Heart left ventricle (tissue), 16 donors: ENCODE measurements around the gene AAK1. TPM values are rescaled to one million over a fixed set of nuclear protein-coding genes. Genes with fewer than 3 reads are reported as not detected.

ENCODE experiments used
- ATAC-seq, 4 donors: fragments of 200-7000 bp; cut with Tn5 transposase; one replicate each; pipeline ENCODE4 v1.9.1; 2020 to 2022; ENCODE audit warnings: moderate library complexity in 4 of 4, mild to moderate bottlenecking in 3 of 4, moderate number of reproducible peaks in 1 of 4
- DNase-seq, 5 donors: peaks; one replicate each; pipeline ENCODE4 v3.0.0-alpha.2; 2020
- H3K27ac ChIP-seq, 12 donors: fragments of 200-600 bp; sonication (generic) in 4 of 12; one replicate each; pipeline versions ENCODE4 v1.5.0 to v1.8.0; 2016 to 2022; ENCODE audit warnings: mild to moderate bottlenecking in 2 of 12
- H3K27me3 ChIP-seq, 9 donors: fragments of 200-600 bp; sonication (generic) in 2 of 9; one replicate each; pipeline versions ENCODE4 v1.5.1 to v1.8.0; 2016 to 2022; ENCODE audit warnings: mild to moderate bottlenecking in 3 of 9
- H3K36me3 ChIP-seq, 9 donors: fragments of 200-600 bp; sonication (generic) in 2 of 9; one replicate each; pipeline versions ENCODE4 v1.5.0 to v1.8.0; 2018 to 2022; ENCODE audit warnings: mild to moderate bottlenecking in 2 of 9
- H3K4me1 ChIP-seq, 12 donors: fragments of 200-600 bp; sonication (generic) in 4 of 12; one replicate each; pipeline versions ENCODE4 v1.5.0 to v1.8.0; 2016 to 2022; ENCODE audit warnings: mild to moderate bottlenecking in 3 of 12
- H3K4me3 ChIP-seq, 12 donors: fragments of 200-600 bp; sonication (generic) in 4 of 12; one replicate each; pipeline versions ENCODE4 v1.5.0 to v1.8.0; 2017 to 2022; ENCODE audit warnings: mild to moderate bottlenecking in 9 of 12, moderate library complexity in 4 of 12
- H3K9me3 ChIP-seq, 12 donors: fragments of 200-600 bp; sonication (generic) in 4 of 12; one replicate each; pipeline versions ENCODE4 v1.5.0 to v1.8.0; 2016 to 2022; ENCODE audit warnings: mild to moderate bottlenecking in 1 of 12
- CTCF ChIP-seq, 12 donors: fragments of 200-600 bp; sonication (generic) in 4 of 12; IDR thresholded peaks; one replicate each; pipeline versions ENCODE4 v1.5.0 to v1.8.0; 2018 to 2022; ENCODE audit warnings: antibody characterized with exemption in 12 of 12, mild to moderate bottlenecking in 5 of 12
- POLR2A ChIP-seq, 2 donors: fragments of 450-650 bp; IDR thresholded peaks; one replicate each; pipeline ENCODE4 v1.6.1; 2017; ENCODE audit warnings: antibody characterized with exemption in 2 of 2, mild to moderate bottlenecking in 2 of 2, moderate library complexity in 2 of 2
- WGBS, 4 donors: extraction: QIAGEN DNeasy Blood & Tissue Kit in 2 of 4; methylation state at CpG; one replicate each; pipeline versions ENCODE4 v1.1.5 to v1.1.7; 2013 to 2018; 5-methylcytosine and 5-hydroxymethylcytosine counted together
- intact Hi-C, 10 donors: fragments of 100-400 bp; cut with DNase I; formaldehyde crosslinking; loops; one replicate each; pipeline versions ENCODE4 v1.11.1 to v1.14.2; 2022
- polyA plus RNA-seq, 2 donors: library from polyadenylated mRNA; stranded (reverse); fragments of 200-250 nt; gene quantifications; one replicate each; pipeline ENCODE4 v1.2.3, GENCODE V29; 2013
- total RNA-seq, 9 donors: library from RNA; depleted of rRNA in 2 of 9; stranded (reverse); fragments of >200 nt in 2 of 9; fragmentation: NEBNext Ultra II Directional in 3 of 9; extraction: Animal tissue kit (Norgen Biotek cat#: 25700) in 3 of 9; gene quantifications; one replicate each; pipeline versions ENCODE4 v1.1.0 to v1.2.4, GENCODE V29; 2016 to 2023
- donor health status: ischemic (EF 13 %, LVEDD 7.1; RV severe dilation, severe dysfunction).
- donor health status: healthy with polysubstance abuse.
- donor health status: DM: no; HTN: yes; CAD: no.
- donor health status: DM: no; HTN: no; CAD: no.
- donor health status: ischemic (EF 25% LVEDD 6.9; RV normal size, moderate dysfunction).
- donor health status: ischemic (EF 25% LVEDD 5.7; RV mildly dilated, moderate dysfunction).
- donor health status: healthy.
- donor health status: DM: yes; HTN: yes; CAD: no.
- donor health status: ischemic (EF 35%, LVEDD 5.7; RV mildly dilated, moderate dysfunction).
- donor health status: nonischemic (EF 11% LVEDD 7.7; RV severe dilation, severe dysfunction).
- donor health status: DM: yes; HTN: yes; CAD: no.
- donor health status: PGD.
- donor health status: ischemic (EF 29% LVEDD 5.4; RV normal size, mild dysfunction).
- donor health status: nonischemic (EF 23%, LVEDD 6.1; RV moderate dilation, normal function).

Gene AAK1
- total and polyA plus RNA-seq, 11 donors: 34.4 to 167 (median 122) TPM

- intact Hi-C loops: loop anchor here in 1 of 10 donors (10.0 kb wide), 1 partner anchor 52 kb away; no protein-coding TSS in a partner anchor
- peaks cover 0 to 78% (median 59%) of the 10 kb centered on the region in 12 donors for H3K4me1 ChIP-seq
- ATAC-seq: peak in 2 of 4 donors; percentile 18 to 36
These were observed 70.9 kb downstream of the AAK1 start for GRCh38 chr2:69572641-69573040.

GRCh38 chr2:69571189-69571588 is 72.3 kb downstream of the AAK1 start:
- Histone ChIP-seq H3K4me1 (peaks cover 0 to 73% (median 54%) of the 10 kb centered on the region in 12 donors), H3K27ac (no peak overlapping the region), H3K4me3 (no peak overlapping the region), H3K36me3 (peaks cover 0 to 3% (median 0%) of the 10 kb centered on the region in 9 donors), H3K27me3 (no peaks in the 10 kb centered on the region), H3K9me3 (no peaks in the 10 kb centered on the region)
- 93 to 100% (median 97%) methylated on average over 1 of the region's 1 CpG for WGBS, 4 donors
- intact Hi-C loops: loop anchor here in 1 of 10 donors (10.0 kb wide), 1 partner anchor 54 kb away; no protein-coding TSS in a partner anchor
- TF ChIP-seq POLR2A (IDR thresholded peaks at IDR 0.05) (no peak), CTCF (IDR thresholded peaks at IDR 0.05) (no peak)
- ATAC-seq (no peak), DNase-seq (no peak)

More at GRCh38 chr2:69572641-69573040, 70.9 kb downstream of the AAK1 start:
- Histone ChIP-seq H3K4me3 (peak overlapping the region in 1 of 12 donors; percentile 23), H3K27me3 (no peaks in the 10 kb centered on the region), H3K36me3 (peaks cover 0 to 3% (median 0%) of the 10 kb centered on the region in 9 donors), H3K9me3 (no peaks in the 10 kb centered on the region), H3K27ac (peak overlapping the region in 4 of 12 donors; percentile 6 to 62 (median 38))
- DNase-seq: no peak
- WGBS, 4 donors: 33 to 50% (median 35%) methylated on average over 5 of the region's 5 CpGs
- TF ChIP-seq CTCF (IDR thresholded peaks at IDR 0.05) (no peak), POLR2A (IDR thresholded peaks at IDR 0.05) (no peak)

- peak overlapping the region in 2 of 12 donors; percentile 5 to 17 for H3K27ac ChIP-seq
- peaks cover 0 to 4% (median 0%) of the 10 kb centered on the region in 9 donors for H3K36me3 ChIP-seq
- no peaks in the 10 kb centered on the region for H3K9me3 ChIP-seq
- peaks cover 0 to 76% (median 55%) of the 10 kb centered on the region in 12 donors for H3K4me1 ChIP-seq
- intact Hi-C loops: loop anchor here in 1 of 10 donors (10.0 kb wide), 1 partner anchor 54 kb away; no protein-coding TSS in a partner anchor
- DNase-seq (no peak), ATAC-seq (no peak)
- no peak overlapping the region for H3K4me3 ChIP-seq
- 38 to 54% (median 51%) methylated on average over 2 of the region's 2 CpGs for WGBS, 4 donors
- no peak for TF ChIP-seq CTCF (IDR thresholded peaks at IDR 0.05)
- TF ChIP-seq POLR2A (IDR thresholded peaks at IDR 0.05): no peak
- no peaks in the 10 kb centered on the region for H3K27me3 ChIP-seq
These were observed 73.1 kb downstream of the AAK1 start for GRCh38 chr2:69570474-69570873.

- H3K9me3 ChIP-seq: no peaks in the 10 kb centered on the region
- H3K27me3 ChIP-seq: no peaks in the 10 kb centered on the region
- peaks cover 0 to 88% (median 61%) of the 10 kb centered on the region in 12 donors for H3K4me1 ChIP-seq
- WGBS, 4 donors: 66 to 84% (median 74%) methylated on average over 6 of the region's 6 CpGs
- TF ChIP-seq CTCF (IDR thresholded peaks at IDR 0.05) (no peak), POLR2A (IDR thresholded peaks at IDR 0.05) (no peak)
- no peak overlapping the region for H3K4me3 ChIP-seq
- DNase-seq (no peak), ATAC-seq (peak in 1 of 4 donors; percentile 16)
- intact Hi-C loops: loop anchor here in 4 of 10 donors (5.0 to 10.0 kb wide), 5 partner anchors 67 to 267 kb away; partner anchors contain the start of genes GMCL1 (in 2 of the 4) and AAK1 (in 1 of the 4)
- peaks cover 0 to 4% (median 0%) of the 10 kb centered on the region in 9 donors for H3K36me3 ChIP-seq
- peak overlapping the region in 10 of 12 donors; percentile 4 to 71 (median 56) for H3K27ac ChIP-seq
These were observed 75.6 kb downstream of the AAK1 start for GRCh38 chr2:69567909-69568300.
